ENCODE data around the gene MAP7D3.

GRCh38 chrX:136192839-136193414 is 58.3 kb downstream of the MAP7D3 start:
- TF ChIP-seq CTCF (IDR thresholded peaks at IDR 0.05) (no peak), POLR2A (IDR thresholded peaks at IDR 0.05) (no peak)
